ENCODE results near the gene SLC45A1. TPM values are rescaled to one million over a fixed set of nuclear protein-coding genes. Genes with fewer than 3 reads are reported as not detected.
A peak's percentile ranks its signal among the peaks of the same experiment; 100 is the strongest.

SLC45A1 gene
- total and polyA plus RNA-seq, 2 of the 4 experiments (the other 2 are of a cell fraction): 0.72 to 3.9 TPM

DNA sequence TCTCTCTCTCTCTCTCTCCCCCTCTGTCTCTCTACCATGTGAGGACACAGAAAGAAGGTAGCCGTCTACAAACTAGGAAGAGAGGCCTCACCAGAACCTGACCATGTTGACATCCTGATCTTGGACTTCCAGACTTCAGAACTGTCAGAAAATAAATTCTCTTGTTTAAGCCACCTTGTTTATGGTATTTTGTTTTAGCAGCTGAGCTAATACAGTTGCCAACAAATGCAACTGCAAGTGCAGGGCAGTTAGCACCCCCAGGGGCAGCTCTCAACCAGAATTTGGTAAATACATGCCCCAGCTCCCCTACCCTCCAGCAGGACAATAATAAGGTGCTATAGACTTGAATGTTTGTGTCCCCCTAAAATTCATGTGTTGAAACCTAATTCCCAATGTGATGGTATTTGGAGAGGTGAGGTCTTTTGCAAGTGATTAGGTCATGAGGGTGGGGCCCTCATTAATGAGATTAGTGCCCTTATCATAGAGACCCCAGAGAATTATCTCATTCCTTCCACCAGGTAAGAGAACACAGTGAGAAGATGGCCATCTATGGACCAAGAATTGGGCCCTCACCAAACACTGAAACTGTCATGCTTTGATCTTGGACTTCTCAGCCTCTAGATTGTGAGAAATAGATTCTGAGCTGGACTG lies 6.7 kb upstream of the SLC45A1 start:
- H3K9me3 ChIP-seq (ENCODE audit: control insufficient read depth, insufficient read depth, low read length): peaks cover 2% of the 10 kb centered on the region; the same call in 1 of the 2 replicates
- CTCF ChIA-PET: interaction anchor here (0.6 to 0.9 kb wide), 3 partner anchors 64 to 296 kb away, joined by 3 read pairs; no protein-coding TSS in a partner anchor
- H3K4ac ChIP-seq (ENCODE audit: low read depth, low read length): no peak overlapping the region
- BruUV-seq (replicated peaks): no TSS peak
- no peak overlapping the region for H4K5ac ChIP-seq (ENCODE audit: low read depth, low read length)
- no peak overlapping the region for H3K23ac ChIP-seq (ENCODE audit: low read depth, low read length)
- H4K20me1 ChIP-seq (ENCODE audit: insufficient read depth, low read length): no peaks in the 10 kb centered on the region
- H3K9me1 ChIP-seq (ENCODE audit: insufficient read depth, low read length): no peaks in the 10 kb centered on the region; the same call in 1 of the 2 replicates
- no peak overlapping the region for H3K56ac ChIP-seq (ENCODE audit: extremely low read depth, insufficient read depth, low read length)
- no peaks in the 10 kb centered on the region for H3K36me3 ChIP-seq (ENCODE audit: control insufficient read depth, insufficient read depth, low read length)
- peaks cover 3% of the 10 kb centered on the region; the same call in 1 of the 2 replicates for H3K4me1 ChIP-seq (ENCODE audit: control insufficient read depth, insufficient read depth, low read length)
- no peak overlapping the region for H2BK120ac ChIP-seq (ENCODE audit: low read depth, low read length)
- H3K14ac ChIP-seq (replicated peaks; ENCODE audit: low read depth, low read length): no peak overlapping the region
- no peak overlapping the region for H3K4me2 ChIP-seq (ENCODE audit: low read depth, low read length)
- POLR2A ChIA-PET (ENCODE audit: unreplicated experiment): interaction anchor here (0.6 kb wide), 1 partner anchor 233 kb away, joined by 3 read pairs; no protein-coding TSS in a partner anchor
- no peak for ATAC-seq (ENCODE audit: low read depth)
- H4K91ac ChIP-seq (ENCODE audit: insufficient read depth, low read depth, low read length): no peak overlapping the region
- no peaks in the 10 kb centered on the region for H3K79me1 ChIP-seq (ENCODE audit: low read depth in 1 of 2, low read length in 2 of 2)
- dilution Hi-C loops (cut with HindIII; ENCODE audit: low sequenced_read_pairs, unreplicated experiment) (loop anchor here (25.0 kb wide), 1 partner anchor 299 kb away; no protein-coding TSS in a partner anchor), in situ Hi-C loops (cut with MboI; ENCODE audit: low sequenced_read_pairs) (loop anchor here (5.0 to 25.0 kb wide), 3 partner anchors 294 to 649 kb away; no protein-coding TSS in a partner anchor), intact Hi-C loops (cut with micrococcal nuclease) (loop anchor here (5.0 to 10.0 kb wide), 2 partner anchors 214 to 646 kb away; no protein-coding TSS in a partner anchor)
- H3K27me3 ChIP-seq (ENCODE audit: control insufficient read depth, insufficient read depth, low read length): no peaks in the 10 kb centered on the region
- DNase-seq: no peak
- H3K27ac ChIP-seq (ENCODE audit: insufficient read depth, low read length): no peak overlapping the region
- H2BK15ac ChIP-seq (ENCODE audit: low read depth, low read length): peak overlapping the region; percentile 67
- 0 out of 2 replicates have a peak overlapping the region, but pooled peaks have one; percentile 45 for H3K18ac ChIP-seq (ENCODE audit: low read depth, low read length)
- H2AK9ac ChIP-seq (replicated peaks; ENCODE audit: low read depth, low read length, poor library complexity): no peak overlapping the region
- no peak overlapping the region for H3K4me3 ChIP-seq (ENCODE audit: insufficient read depth, low read depth, low read length)
- H4K8ac ChIP-seq (ENCODE audit: low read depth in 2 of 2, low read length in 2 of 2): no peak overlapping the region
- H2BK20ac ChIP-seq (ENCODE audit: low read depth, low read length): 0 out of 2 replicates have a peak overlapping the region, but pooled peaks have one; percentile 14
- H2AK5ac ChIP-seq (ENCODE audit: low read depth, low read length): no peak overlapping the region
- no peak overlapping the region for H2AFZ ChIP-seq (replicated peaks; ENCODE audit: low read length, poor library complexity)
- no peak overlapping the region for H2BK5ac ChIP-seq (ENCODE audit: low read depth, low read length, poor library complexity, severe bottlenecking)
- no CpG with 5 or more reads among the region's 1 CpG for WGBS, 2 experiments (ENCODE audit: extremely low coverage in 2 of 2, insufficient read length in 1 of 2)
- no peak overlapping the region for H3K9ac ChIP-seq (ENCODE audit: low read depth, low read length)
- TF ChIP-seq RCOR1 (IDR thresholded peaks at IDR 0.05; ENCODE audit: insufficient replicate concordance, low read length) (no peak), SMC3 (IDR thresholded peaks at IDR 0.05; ENCODE audit: low read depth, low read length) (no peak), RAD21 (IDR thresholded peaks at IDR 0.05; ENCODE audit: low read length) (no peak), POLR2A (IDR thresholded peaks at IDR 0.05; ENCODE audit: low read depth, low read length) (no peak), MAFK (IDR thresholded peaks at IDR 0.05; ENCODE audit: low read depth, low read length) (no peak), CEBPB (IDR thresholded peaks at IDR 0.05; ENCODE audit: low read depth, low read length) (no peak), NFE2L2 (IDR thresholded peaks at IDR 0.05; ENCODE audit: low read depth, low read length) (no peak), MAZ (IDR thresholded peaks at IDR 0.05; ENCODE audit: borderline replicate concordance, low read depth, low read length) (no peak), MXI1 (IDR thresholded peaks at IDR 0.05; ENCODE audit: borderline replicate concordance, low read depth, low read length) (no peak), BHLHE40 (IDR thresholded peaks at IDR 0.05; ENCODE audit: low read depth, low read length) (no peak), CHD1 (IDR thresholded peaks at IDR 0.05; ENCODE audit: low read depth, low read length) (no peak), RFX5 (IDR thresholded peaks at IDR 0.05; ENCODE audit: low read depth, low read length) (no peak)
- TF ChIP-seq, protein P1, sequence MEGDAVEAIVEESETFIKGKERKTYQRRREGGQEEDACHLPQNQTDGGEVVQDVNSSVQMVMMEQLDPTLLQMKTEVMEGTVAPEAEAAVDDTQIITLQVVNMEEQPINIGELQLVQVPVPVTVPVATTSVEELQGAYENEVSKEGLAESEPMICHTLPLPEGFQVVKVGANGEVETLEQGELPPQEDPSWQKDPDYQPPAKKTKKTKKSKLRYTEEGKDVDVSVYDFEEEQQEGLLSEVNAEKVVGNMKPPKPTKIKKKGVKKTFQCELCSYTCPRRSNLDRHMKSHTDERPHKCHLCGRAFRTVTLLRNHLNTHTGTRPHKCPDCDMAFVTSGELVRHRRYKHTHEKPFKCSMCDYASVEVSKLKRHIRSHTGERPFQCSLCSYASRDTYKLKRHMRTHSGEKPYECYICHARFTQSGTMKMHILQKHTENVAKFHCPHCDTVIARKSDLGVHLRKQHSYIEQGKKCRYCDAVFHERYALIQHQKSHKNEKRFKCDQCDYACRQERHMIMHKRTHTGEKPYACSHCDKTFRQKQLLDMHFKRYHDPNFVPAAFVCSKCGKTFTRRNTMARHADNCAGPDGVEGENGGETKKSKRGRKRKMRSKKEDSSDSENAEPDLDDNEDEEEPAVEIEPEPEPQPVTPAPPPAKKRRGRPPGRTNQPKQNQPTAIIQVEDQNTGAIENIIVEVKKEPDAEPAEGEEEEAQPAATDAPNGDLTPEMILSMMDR (conservative IDR thresholded peaks at IDR 0.05; ENCODE audit: low read depth, low read length): no peak
- TF ChIP-seq, protein P2, sequence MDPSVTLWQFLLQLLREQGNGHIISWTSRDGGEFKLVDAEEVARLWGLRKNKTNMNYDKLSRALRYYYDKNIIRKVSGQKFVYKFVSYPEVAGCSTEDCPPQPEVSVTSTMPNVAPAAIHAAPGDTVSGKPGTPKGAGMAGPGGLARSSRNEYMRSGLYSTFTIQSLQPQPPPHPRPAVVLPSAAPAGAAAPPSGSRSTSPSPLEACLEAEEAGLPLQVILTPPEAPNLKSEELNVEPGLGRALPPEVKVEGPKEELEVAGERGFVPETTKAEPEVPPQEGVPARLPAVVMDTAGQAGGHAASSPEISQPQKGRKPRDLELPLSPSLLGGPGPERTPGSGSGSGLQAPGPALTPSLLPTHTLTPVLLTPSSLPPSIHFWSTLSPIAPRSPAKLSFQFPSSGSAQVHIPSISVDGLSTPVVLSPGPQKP (IDR thresholded peaks at IDR 0.05; ENCODE audit: borderline replicate concordance, low read depth, low read length): no peak

Measured in IMR-90 (cell line).